LNCaP clone FGC (cell line): ENCODE results near the gene PITPNM2.

ENCODE experiments used
- DNase-seq: peaks from one replicate; pipeline ENCODE4 v3.0.0-alpha.2; 2011; ENCODE audit warnings: low read depth
- H3K4me3 ChIP-seq: 2 replicates; pipeline ENCODE4 v1.5.1; 2011; ENCODE audit warnings: mild to moderate bottlenecking, low read depth, low read length, control low read depth
- TF ChIP-seq, protein P1 (sequence below): IDR thresholded peaks from 2 replicates; pipeline ENCODE4 v1.5.1; 2012; ENCODE audit warnings: mild to moderate bottlenecking; ENCODE audit not compliant: control insufficient read depth, insufficient read depth; ENCODE audit errors: extremely low read depth

PITPNM2 gene

GRCh38 chr12:123111498-123112165, 39.3 kb downstream of the PITPNM2 start:
- DNase-seq, result no peak
- H3K4me3 ChIP-seq, result no peak overlapping the region
- TF ChIP-seq, protein P1, sequence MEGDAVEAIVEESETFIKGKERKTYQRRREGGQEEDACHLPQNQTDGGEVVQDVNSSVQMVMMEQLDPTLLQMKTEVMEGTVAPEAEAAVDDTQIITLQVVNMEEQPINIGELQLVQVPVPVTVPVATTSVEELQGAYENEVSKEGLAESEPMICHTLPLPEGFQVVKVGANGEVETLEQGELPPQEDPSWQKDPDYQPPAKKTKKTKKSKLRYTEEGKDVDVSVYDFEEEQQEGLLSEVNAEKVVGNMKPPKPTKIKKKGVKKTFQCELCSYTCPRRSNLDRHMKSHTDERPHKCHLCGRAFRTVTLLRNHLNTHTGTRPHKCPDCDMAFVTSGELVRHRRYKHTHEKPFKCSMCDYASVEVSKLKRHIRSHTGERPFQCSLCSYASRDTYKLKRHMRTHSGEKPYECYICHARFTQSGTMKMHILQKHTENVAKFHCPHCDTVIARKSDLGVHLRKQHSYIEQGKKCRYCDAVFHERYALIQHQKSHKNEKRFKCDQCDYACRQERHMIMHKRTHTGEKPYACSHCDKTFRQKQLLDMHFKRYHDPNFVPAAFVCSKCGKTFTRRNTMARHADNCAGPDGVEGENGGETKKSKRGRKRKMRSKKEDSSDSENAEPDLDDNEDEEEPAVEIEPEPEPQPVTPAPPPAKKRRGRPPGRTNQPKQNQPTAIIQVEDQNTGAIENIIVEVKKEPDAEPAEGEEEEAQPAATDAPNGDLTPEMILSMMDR, result no peak

GRCh38 chr12:123109319-123109772, 41.5 kb downstream of the PITPNM2 start:
- H3K4me3 ChIP-seq, result no peak overlapping the region
- no peak for DNase-seq
- TF ChIP-seq, protein P1, result no peak

- H3K4me3 ChIP-seq, result no peak overlapping the region
- DNase-seq, result no peak
- TF ChIP-seq, protein P1, result no peak
Measured at GRCh38 chr12:123108682-123109066, 42.2 kb downstream of the PITPNM2 start.

GRCh38 chr12:123107926-123108681, 42.8 kb downstream of the PITPNM2 start:
- DNase-seq, result no peak
- TF ChIP-seq, protein P1, result no peak
- H3K4me3 ChIP-seq, result no peak overlapping the region

DNA sequence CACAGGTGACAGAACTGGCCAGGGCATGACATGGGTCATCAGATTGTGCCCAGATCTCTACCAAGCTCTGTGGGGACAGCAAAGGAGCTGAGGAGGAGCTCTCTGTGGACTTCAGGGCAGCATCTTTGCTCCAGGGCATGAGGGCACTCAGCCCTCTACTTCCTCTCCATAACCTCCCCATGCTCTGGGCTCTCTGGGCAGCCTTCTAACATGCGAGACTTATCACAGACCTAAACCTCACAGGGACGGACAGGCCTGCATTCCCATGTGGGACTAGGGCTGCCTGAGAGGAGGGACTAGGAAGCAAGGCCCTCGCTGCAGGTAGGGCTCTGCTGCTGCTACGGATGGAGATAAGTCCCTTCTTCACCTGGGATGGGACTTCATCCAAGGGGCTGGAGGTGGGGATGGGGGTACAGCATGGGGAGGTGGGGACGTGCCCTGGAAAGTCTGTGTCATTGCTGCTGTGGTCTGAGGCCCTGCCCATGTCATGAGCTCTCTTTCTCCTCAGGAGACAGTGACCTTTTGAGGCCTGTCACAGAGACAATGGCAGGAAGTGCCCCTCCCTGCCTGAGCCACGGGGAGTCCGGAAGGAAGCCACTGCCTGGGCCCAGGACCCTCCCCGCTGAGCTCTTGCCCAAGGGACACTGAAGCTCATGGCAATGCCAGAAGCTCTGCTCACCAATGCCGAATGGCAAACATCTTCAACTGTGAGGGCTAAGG, 44.1 kb downstream of the PITPNM2 start:
- DNase-seq, result no peak
- H3K4me3 ChIP-seq, result no peak overlapping the region
- TF ChIP-seq, protein P1, result no peak

DNA sequence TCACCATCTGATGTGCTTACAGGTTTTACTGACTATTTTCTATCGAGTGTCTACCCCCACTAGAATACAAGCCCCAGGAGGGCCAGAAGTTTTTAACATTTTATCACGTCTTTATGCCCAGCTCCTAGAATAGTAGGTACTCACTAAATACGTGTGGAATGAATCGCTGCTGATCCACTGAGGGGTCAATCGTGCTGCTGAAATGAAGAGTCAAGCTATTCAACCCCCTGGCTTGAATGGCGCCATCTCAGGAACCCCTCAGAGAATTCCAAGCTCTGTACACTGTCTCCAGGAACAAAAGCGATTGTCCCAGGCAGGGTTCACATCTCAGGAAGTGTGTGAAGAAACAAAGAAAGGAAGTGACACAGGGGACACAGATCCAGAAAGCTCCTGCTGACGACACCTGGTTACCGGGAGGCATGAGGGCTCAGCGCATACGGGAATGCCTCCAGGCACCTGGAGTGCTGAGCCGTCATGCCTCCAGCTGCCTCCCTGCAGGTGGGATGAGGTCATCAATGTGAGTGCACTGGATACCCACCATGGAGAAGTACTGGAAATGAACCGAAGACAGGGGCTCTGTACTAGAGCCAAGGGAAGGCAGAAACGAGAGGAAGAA, 45.6 kb downstream of the PITPNM2 start:
- no peak overlapping the region for H3K4me3 ChIP-seq
- DNase-seq, result no peak
- TF ChIP-seq, protein P1, result no peak
